ENCODE results near the gene PRPF38A. TPM values are rescaled to one million over a fixed set of nuclear protein-coding genes. Genes with fewer than 3 reads are reported as not detected.

PRPF38A gene
- total RNA-seq, 2 experiments from 2014 or later = 86.0 to 91.8 TPM

- Mint-ChIP-seq H3K9me3 (no peaks in the 10 kb centered on the region), H3K27me3 (ENCODE audit: low read depth) (no peaks in the 10 kb centered on the region), H3K36me3 (ENCODE audit: low read depth) (peaks cover 20% of the 10 kb centered on the region), H3K4me3 (no peak overlapping the region), H3K4me1 (ENCODE audit: low read depth) (no peaks in the 10 kb centered on the region), H3K27ac (no peak overlapping the region)
- DNase-seq = no peak
- intact Hi-C loops (cut with micrococcal nuclease) = no loop called here
- CTCF ChIA-PET = interaction anchor here (2.3 kb wide), 1 partner anchor 29 kb away, joined by 5 read pairs; the partner anchor contains the start of genes ORC1 and PRPF38A
Observed at GRCh38 chr1:52432807-52433206, 28.4 kb downstream of the PRPF38A start.

- Mint-ChIP-seq H3K27me3 (ENCODE audit: low read depth) (no peaks in the 10 kb centered on the region), H3K4me3 (no peak overlapping the region), H3K36me3 (ENCODE audit: low read depth) (peaks cover 19% of the 10 kb centered on the region), H3K9me3 (no peaks in the 10 kb centered on the region), H3K27ac (no peak overlapping the region), H3K4me1 (ENCODE audit: low read depth) (no peaks in the 10 kb centered on the region)
- intact Hi-C loops (cut with micrococcal nuclease) = no loop called here
- no peak for DNase-seq
- CTCF ChIA-PET = interaction anchor here (0.7 kb wide), 1 partner anchor 250 kb away, joined by 4 read pairs; no protein-coding TSS in a partner anchor
Observed at GRCh38 chr1:52435211-52435610, 30.8 kb downstream of the PRPF38A start.

GRCh38 chr1:52435650-52436049, 31.2 kb downstream of the PRPF38A start:
- peaks cover 18% of the 10 kb centered on the region for H3K36me3 Mint-ChIP-seq (ENCODE audit: low read depth)

GRCh38 chr1:52436817-52437216, 32.4 kb downstream of the PRPF38A start:
- Mint-ChIP-seq H3K36me3 (ENCODE audit: low read depth) (peaks cover 16% of the 10 kb centered on the region), H3K4me3 (no peak overlapping the region), H3K4me1 (ENCODE audit: low read depth) (no peaks in the 10 kb centered on the region), H3K27ac (no peak overlapping the region), H3K27me3 (ENCODE audit: low read depth) (no peaks in the 10 kb centered on the region), H3K9me3 (no peaks in the 10 kb centered on the region)
- intact Hi-C loops (cut with micrococcal nuclease) = no loop called here
- CTCF ChIA-PET = no interaction called here
- no peak for DNase-seq

More at GRCh38 chr1:52435650-52436049, 31.2 kb downstream of the PRPF38A start:
- Mint-ChIP-seq H3K9me3 (no peaks in the 10 kb centered on the region), H3K27ac (no peak overlapping the region), H3K27me3 (ENCODE audit: low read depth) (no peaks in the 10 kb centered on the region), H3K4me3 (no peak overlapping the region), H3K4me1 (ENCODE audit: low read depth) (no peaks in the 10 kb centered on the region)
- DNase-seq = no peak
- CTCF ChIA-PET = no interaction called here
- intact Hi-C loops (cut with micrococcal nuclease) = no loop called here

GRCh38 chr1:52439976-52440375, 35.6 kb downstream of the PRPF38A start:
- CTCF ChIA-PET = interaction anchor here (1.6 kb wide), 1 partner anchor 35 kb away, joined by 3 read pairs; no protein-coding TSS in a partner anchor
- Mint-ChIP-seq H3K4me1 (ENCODE audit: low read depth) (no peaks in the 10 kb centered on the region), H3K9me3 (no peaks in the 10 kb centered on the region), H3K36me3 (ENCODE audit: low read depth) (peaks cover 16% of the 10 kb centered on the region), H3K4me3 (no peak overlapping the region), H3K27ac (no peak overlapping the region), H3K27me3 (ENCODE audit: low read depth) (no peaks in the 10 kb centered on the region)
- DNase-seq = no peak
- intact Hi-C loops (cut with micrococcal nuclease) = no loop called here

DNA sequence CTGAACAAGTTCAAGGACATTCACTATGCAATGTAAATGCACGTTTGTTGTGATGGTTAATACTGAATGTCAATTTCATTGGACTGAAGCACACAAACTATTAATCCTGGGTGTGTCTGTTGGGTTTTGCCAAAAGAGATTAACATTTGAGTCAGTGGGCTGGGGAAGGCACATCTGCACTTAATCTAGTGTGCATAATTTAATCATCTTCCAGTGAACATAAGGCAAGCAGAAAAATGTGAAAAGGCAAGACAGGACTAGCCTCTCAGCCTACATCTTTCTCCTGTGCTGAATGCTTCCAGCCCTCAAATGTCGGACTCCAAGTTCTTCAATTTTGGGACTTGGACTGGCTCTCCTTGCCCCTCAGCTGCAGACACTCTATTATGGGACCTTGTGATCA, 40.1 kb downstream of the PRPF38A start:
- intact Hi-C loops (cut with micrococcal nuclease) = no loop called here
- Mint-ChIP-seq H3K36me3 (ENCODE audit: low read depth) (peaks cover 13% of the 10 kb centered on the region), H3K9me3 (no peaks in the 10 kb centered on the region), H3K27me3 (ENCODE audit: low read depth) (no peaks in the 10 kb centered on the region), H3K27ac (no peak overlapping the region), H3K4me1 (ENCODE audit: low read depth) (no peaks in the 10 kb centered on the region), H3K4me3 (no peak overlapping the region)
- DNase-seq = no peak
- CTCF ChIA-PET = no interaction called here

- Mint-ChIP-seq H3K4me3 (no peak overlapping the region), H3K27me3 (ENCODE audit: low read depth) (no peaks in the 10 kb centered on the region), H3K27ac (no peak overlapping the region), H3K36me3 (ENCODE audit: low read depth) (peaks cover 18% of the 10 kb centered on the region), H3K4me1 (ENCODE audit: low read depth) (no peaks in the 10 kb centered on the region), H3K9me3 (no peaks in the 10 kb centered on the region)
- intact Hi-C loops (cut with micrococcal nuclease) = no loop called here
- DNase-seq = no peak
- CTCF ChIA-PET = no interaction called here
Observed at GRCh38 chr1:52454127-52454526, 49.7 kb downstream of the PRPF38A start.

- no peaks in the 10 kb centered on the region for H3K27me3 Mint-ChIP-seq (ENCODE audit: low read depth)
- H3K4me3 Mint-ChIP-seq = no peak overlapping the region
- no peak overlapping the region for H3K27ac Mint-ChIP-seq
- intact Hi-C loops (cut with micrococcal nuclease) = no loop called here
- CTCF ChIA-PET = no interaction called here
- H3K36me3 Mint-ChIP-seq (ENCODE audit: low read depth) = peaks cover 18% of the 10 kb centered on the region
- no peak for DNase-seq
- H3K4me1 Mint-ChIP-seq (ENCODE audit: low read depth) = no peaks in the 10 kb centered on the region
- no peaks in the 10 kb centered on the region for H3K9me3 Mint-ChIP-seq
Observed at GRCh38 chr1:52454779-52455178, 50.4 kb downstream of the PRPF38A start.

DNA sequence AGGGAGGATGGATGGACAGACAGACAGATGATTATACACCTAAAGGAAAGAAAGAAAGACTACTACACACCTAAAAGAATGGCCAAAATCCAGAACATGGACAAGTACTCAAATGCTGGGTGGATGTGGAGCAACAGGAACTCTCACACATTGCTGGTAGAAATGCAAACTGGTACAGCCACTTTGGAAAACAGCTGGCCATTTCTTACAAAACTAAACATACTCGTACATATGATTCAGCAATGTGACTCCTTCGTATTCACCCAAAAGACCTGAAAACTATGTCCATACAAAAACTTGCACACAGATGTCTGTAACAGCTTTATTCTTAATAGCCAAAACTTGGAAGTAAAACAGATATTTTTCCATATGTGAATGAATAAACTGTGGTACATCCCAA, 51.3 kb downstream of the PRPF38A start:
- H3K4me1 Mint-ChIP-seq (ENCODE audit: low read depth) = no peaks in the 10 kb centered on the region
- no peaks in the 10 kb centered on the region for H3K9me3 Mint-ChIP-seq
- CTCF ChIA-PET = interaction anchor here (0.7 kb wide), 1 partner anchor 9 kb away, joined by 3 read pairs; no protein-coding TSS in a partner anchor
- H3K4me3 Mint-ChIP-seq = no peak overlapping the region
- no peak for DNase-seq
- H3K27me3 Mint-ChIP-seq (ENCODE audit: low read depth) = no peaks in the 10 kb centered on the region
- intact Hi-C loops (cut with micrococcal nuclease) = no loop called here
- peaks cover 19% of the 10 kb centered on the region for H3K36me3 Mint-ChIP-seq (ENCODE audit: low read depth)
- H3K27ac Mint-ChIP-seq = no peak overlapping the region

- Mint-ChIP-seq H3K9me3 (no peaks in the 10 kb centered on the region), H3K36me3 (ENCODE audit: low read depth) (peaks cover 9% of the 10 kb centered on the region), H3K4me1 (ENCODE audit: low read depth) (no peaks in the 10 kb centered on the region), H3K4me3 (no peak overlapping the region), H3K27me3 (ENCODE audit: low read depth) (no peaks in the 10 kb centered on the region), H3K27ac (no peak overlapping the region)
- intact Hi-C loops (cut with micrococcal nuclease) = no loop called here
- no peak for DNase-seq
- CTCF ChIA-PET = interaction anchor here (0.6 kb wide), 1 partner anchor 9 kb away, joined by 4 read pairs; no protein-coding TSS in a partner anchor
Observed at GRCh38 chr1:52460694-52461093, 56.3 kb downstream of the PRPF38A start.

GRCh38 chr1:52461821-52462220, 57.4 kb downstream of the PRPF38A start:
- Mint-ChIP-seq H3K4me1 (ENCODE audit: low read depth) (no peaks in the 10 kb centered on the region), H3K4me3 (no peak overlapping the region), H3K9me3 (no peaks in the 10 kb centered on the region), H3K27ac (no peak overlapping the region), H3K36me3 (ENCODE audit: low read depth) (peaks cover 7% of the 10 kb centered on the region), H3K27me3 (ENCODE audit: low read depth) (no peaks in the 10 kb centered on the region)
- CTCF ChIA-PET = no interaction called here
- intact Hi-C loops (cut with micrococcal nuclease) = no loop called here
- DNase-seq = no peak

DNA sequence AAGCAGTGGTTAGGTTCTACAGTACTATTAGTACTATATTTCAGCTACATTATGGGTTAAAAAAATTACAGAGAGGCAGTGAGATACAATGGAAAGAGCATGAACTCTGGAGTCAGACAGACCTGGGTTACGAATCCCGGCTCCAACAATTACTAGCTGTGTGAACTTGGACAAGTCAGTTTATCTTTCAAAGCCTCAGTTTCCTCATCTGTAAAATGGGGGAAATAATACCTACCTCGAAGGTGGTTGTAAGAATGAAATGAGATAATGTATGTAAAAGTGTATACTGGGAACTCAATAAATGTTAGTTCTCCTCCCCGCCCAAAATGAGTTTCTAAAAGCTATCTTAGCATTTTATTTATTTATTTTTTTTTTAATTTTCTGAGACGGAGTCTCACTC, 59.5 kb downstream of the PRPF38A start:
- Mint-ChIP-seq H3K27me3 (ENCODE audit: low read depth) (no peaks in the 10 kb centered on the region), H3K36me3 (ENCODE audit: low read depth) (peaks cover 6% of the 10 kb centered on the region), H3K4me3 (no peak overlapping the region), H3K27ac (no peak overlapping the region), H3K9me3 (no peaks in the 10 kb centered on the region), H3K4me1 (ENCODE audit: low read depth) (peaks cover 1% of the 10 kb centered on the region)
- CTCF ChIA-PET = interaction anchor here (1.1 to 1.2 kb wide), 2 partner anchors 202 to 222 kb away, joined by 3 to 4 read pairs; no protein-coding TSS in a partner anchor
- no peak for DNase-seq
- intact Hi-C loops (cut with micrococcal nuclease) = no loop called here

DNA sequence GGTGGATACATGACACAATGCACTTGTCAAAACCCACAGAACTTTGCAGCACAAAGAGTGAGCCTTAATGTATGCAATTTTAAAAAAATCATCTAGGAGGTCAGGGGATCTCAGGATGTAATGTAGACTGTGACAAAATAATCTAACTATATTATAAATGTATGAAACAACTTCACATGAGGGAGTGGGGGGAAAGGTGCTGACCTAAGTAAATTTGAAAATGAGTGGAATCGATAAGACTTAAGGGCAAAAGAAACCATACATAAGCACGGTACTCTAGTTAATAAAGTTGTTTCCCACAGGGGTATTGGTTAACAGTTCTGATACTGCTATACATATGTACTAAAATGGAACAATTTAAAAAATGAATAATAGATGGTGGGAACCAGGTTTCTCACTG, 64.7 kb downstream of the PRPF38A start:
- DNase-seq = no peak
- CTCF ChIA-PET = no interaction called here
- Mint-ChIP-seq H3K9me3 (no peaks in the 10 kb centered on the region), H3K4me3 (no peak overlapping the region), H3K27me3 (ENCODE audit: low read depth) (no peaks in the 10 kb centered on the region), H3K36me3 (ENCODE audit: low read depth) (peaks cover 4% of the 10 kb centered on the region), H3K27ac (no peak overlapping the region), H3K4me1 (ENCODE audit: low read depth) (peaks cover 6% of the 10 kb centered on the region)
- intact Hi-C loops (cut with micrococcal nuclease) = no loop called here
